HTR-8/SVneo (cell line): ENCODE results near the gene MTNR1A.

Experiments used
- DNase-seq: peaks from one replicate; pipeline ENCODE4 v3.0.0; 2011; ENCODE audit warnings: low spot score, mixed read lengths; ENCODE audit not compliant: insufficient read length
- FAIRE-seq: peaks from 2 replicates; lab custom pipeline; 2011; peaks lifted over from hg19 to GRCh38; lab: Jason Lieb, UNC

Gene MTNR1A

GRCh38 chr4:186499467-186499866 is 55.9 kb downstream of the MTNR1A start:
- no peak for DNase-seq
- no peak for FAIRE-seq

- FAIRE-seq, result no peak
- no peak for DNase-seq
Measured at GRCh38 chr4:186497043-186497442, 58.3 kb downstream of the MTNR1A start.

- no peak for FAIRE-seq
Measured at GRCh38 chr4:186494496-186494895, 60.9 kb downstream of the MTNR1A start.

GRCh38 chr4:186487726-186488125 is 67.6 kb downstream of the MTNR1A start:
- no peak for FAIRE-seq
- DNase-seq, result no peak

More at GRCh38 chr4:186494496-186494895, 60.9 kb downstream of the MTNR1A start:
- no peak for DNase-seq

GRCh38 chr4:186486172-186486571 is 69.2 kb downstream of the MTNR1A start:
- no peak for FAIRE-seq
- DNase-seq, result no peak

- FAIRE-seq, result no peak
Measured at GRCh38 chr4:186485561-186486062, 69.8 kb downstream of the MTNR1A start.

GRCh38 chr4:186485150-186485549 is 70.2 kb downstream of the MTNR1A start:
- DNase-seq (no peak), FAIRE-seq (peak; percentile 40)

More at GRCh38 chr4:186485561-186486062, 69.8 kb downstream of the MTNR1A start:
- no peak for DNase-seq

GRCh38 chr4:186483656-186484055 is 71.7 kb downstream of the MTNR1A start:
- DNase-seq, result no peak
- no peak for FAIRE-seq
